ENCODE data around the gene KLF7. TPM values are rescaled to one million over a fixed set of nuclear protein-coding genes. Genes with fewer than 3 reads are reported as not detected.

Gene KLF7
- polyA plus RNA-seq, 1 donor from 2014 or later = 31.5 TPM

- peak overlapping the region; percentile 99 for H3K27ac ChIP-seq (ENCODE audit: low read length)
- H3K9ac ChIP-seq (ENCODE audit: low read length) = peak overlapping the region; percentile 99
- peaks cover 3% of the 10 kb centered on the region for H3K9me3 ChIP-seq (ENCODE audit: low read length)
- H3K79me2 ChIP-seq (replicated peaks; ENCODE audit: insufficient read depth, low read length) = peaks cover 53% of the 10 kb centered on the region
- H2AFZ ChIP-seq (ENCODE audit: low read depth, low read length) = no peak overlapping the region
- H3K36me3 ChIP-seq (ENCODE audit: insufficient read depth, low read length) = no peaks in the 10 kb centered on the region
- peaks cover 20% of the 10 kb centered on the region for H3F3A ChIP-seq (ENCODE audit: insufficient read depth, low read length, poor library complexity, severe bottlenecking)
- H3K9me2 ChIP-seq (ENCODE audit: insufficient read depth, low read length) = no peaks in the 10 kb centered on the region
- peak overlapping the region; percentile 72 for H3K4me2 ChIP-seq (ENCODE audit: low read length)
- H3K4me3 ChIP-seq (ENCODE audit: low read length) = peak overlapping the region; percentile 80
- H3K27me3 ChIP-seq (ENCODE audit: insufficient read depth, low read depth, low read length) = no peaks in the 10 kb centered on the region
- no peaks in the 10 kb centered on the region for H4K20me1 ChIP-seq (ENCODE audit: insufficient read depth)
- TF ChIP-seq EZH2 (IDR thresholded peaks at IDR 0.05; ENCODE audit: borderline replicate concordance, insufficient read depth, low read length, poor library complexity, severe bottlenecking) (no peak), SMC3 (conservative IDR thresholded peaks at IDR 0.05; ENCODE audit: poor library complexity) (peak; percentile 73), EP300 (conservative IDR thresholded peaks at IDR 0.05; ENCODE audit: poor library complexity, severe bottlenecking) (peak; percentile 74), MXI1 (conservative IDR thresholded peaks at IDR 0.05; ENCODE audit: poor library complexity, severe bottlenecking) (peak; percentile 6), TAF1 (IDR thresholded peaks at IDR 0.05; ENCODE audit: low read depth) (peak; percentile 76), REST (IDR thresholded peaks at IDR 0.05; ENCODE audit: borderline replicate concordance) (peak; percentile 91), CTCF (IDR thresholded peaks at IDR 0.05; ENCODE audit: poor library complexity, severe bottlenecking) (peak; percentile 62), POLR2AphosphoS5 (IDR thresholded peaks at IDR 0.05) (peak; percentile 94), RAD21 (conservative IDR thresholded peaks at IDR 0.05) (peak; percentile 63)
Observed at GRCh38 chr2:207166349-207167098, 776 bp upstream of the KLF7 start.

- Histone ChIP-seq H3K79me2 (replicated peaks; ENCODE audit: insufficient read depth, low read length) (peaks cover 58% of the 10 kb centered on the region), H3K36me3 (ENCODE audit: insufficient read depth, low read length) (no peaks in the 10 kb centered on the region), H3K9me3 (ENCODE audit: low read length) (peaks cover 3% of the 10 kb centered on the region), H3K9ac (ENCODE audit: low read length) (peak overlapping the region; percentile 100), H3K27me3 (ENCODE audit: insufficient read depth, low read depth, low read length) (no peaks in the 10 kb centered on the region), H3K27ac (ENCODE audit: low read length) (peak overlapping the region; percentile 100), H4K20me1 (ENCODE audit: insufficient read depth) (no peaks in the 10 kb centered on the region), H2AFZ (ENCODE audit: low read depth, low read length) (no peak overlapping the region), H3F3A (ENCODE audit: insufficient read depth, low read length, poor library complexity, severe bottlenecking) (peaks cover 24% of the 10 kb centered on the region), H3K4me2 (ENCODE audit: low read length) (no peak overlapping the region), H3K4me3 (ENCODE audit: low read length) (peak overlapping the region; percentile 80), H3K9me2 (ENCODE audit: insufficient read depth, low read length) (no peaks in the 10 kb centered on the region)
- TF ChIP-seq MXI1 (conservative IDR thresholded peaks at IDR 0.05; ENCODE audit: poor library complexity, severe bottlenecking) = no peak
- TF ChIP-seq EP300 (conservative IDR thresholded peaks at IDR 0.05; ENCODE audit: poor library complexity, severe bottlenecking) = no peak
- no peak for TF ChIP-seq RAD21 (conservative IDR thresholded peaks at IDR 0.05)
- no peak for TF ChIP-seq TAF1 (IDR thresholded peaks at IDR 0.05; ENCODE audit: low read depth)
- no peak for TF ChIP-seq SMC3 (conservative IDR thresholded peaks at IDR 0.05; ENCODE audit: poor library complexity)
- no peak for TF ChIP-seq POLR2AphosphoS5 (IDR thresholded peaks at IDR 0.05)
- no peak for TF ChIP-seq REST (IDR thresholded peaks at IDR 0.05; ENCODE audit: borderline replicate concordance)
- TF ChIP-seq EZH2 (IDR thresholded peaks at IDR 0.05; ENCODE audit: borderline replicate concordance, insufficient read depth, low read length, poor library complexity, severe bottlenecking) = no peak
- no peak for TF ChIP-seq CTCF (IDR thresholded peaks at IDR 0.05; ENCODE audit: poor library complexity, severe bottlenecking)
Observed at GRCh38 chr2:207166039-207166348, 246 bp upstream of the KLF7 start.
